Activated CD8-positive, alpha-beta memory T cell treated with anti-CD3 and anti-CD28 coated beads for 48 hours (primary cell): ENCODE data around the gene GP1BB.

ENCODE experiments used
- DNase-seq, 3 experiments: peaks; one replicate each; pipeline ENCODE4 v3.0.0-alpha.2; 2020; ENCODE audit warnings: low read depth in 2 of 3, low spot score in 2 of 3

The GP1BB gene

GRCh38 chr22:19755145-19755710 is 31.9 kb downstream of the GP1BB start:
- DNase-seq = no peak

- no peak for DNase-seq
These were observed 32.5 kb downstream of the GP1BB start for GRCh38 chr22:19755722-19756287.

GRCh38 chr22:19756288-19757128 is 33.2 kb downstream of the GP1BB start:
- DNase-seq = peak in 1 of 3 experiments; percentile 27

- no peak for DNase-seq
These were observed 34.0 kb downstream of the GP1BB start for GRCh38 chr22:19757140-19757984.

GRCh38 chr22:19757985-19758895 is 34.9 kb downstream of the GP1BB start:
- no peak for DNase-seq

DNA sequence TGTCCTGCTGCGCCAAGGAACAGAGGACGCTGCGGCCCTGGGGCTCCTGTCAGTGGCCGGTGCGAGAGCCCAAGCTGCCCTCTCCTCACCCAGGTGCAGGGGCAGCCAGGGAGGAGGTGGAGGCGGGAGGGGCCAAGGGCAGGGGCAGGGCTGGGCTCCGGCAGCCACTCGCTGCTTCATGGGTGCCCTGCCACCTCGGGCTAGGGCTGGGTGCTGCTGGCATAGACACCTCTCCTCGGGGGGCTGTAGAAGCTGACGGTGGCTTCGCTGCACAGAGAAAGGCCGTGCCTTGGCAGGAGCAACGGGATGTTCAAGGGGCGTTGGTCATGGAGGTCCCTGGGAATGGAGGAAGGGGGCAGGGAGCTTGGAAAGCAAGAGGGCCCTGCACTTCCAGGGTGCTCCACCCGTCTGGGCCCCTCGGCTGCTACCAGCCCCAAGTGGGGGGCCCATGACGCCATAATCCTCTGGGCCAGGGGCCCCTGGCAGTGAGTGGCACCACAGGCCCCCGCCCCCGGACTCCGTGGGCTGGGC is 35.6 kb downstream of the GP1BB start:
- DNase-seq = no peak

GRCh38 chr22:19759427-19760057 is 36.2 kb downstream of the GP1BB start:
- DNase-seq = no peak

- DNase-seq = no peak
These were observed 37.0 kb downstream of the GP1BB start, which contains the start of gene TBX1 for GRCh38 chr22:19760058-19760950. TBX1 (plus strand) TSS chr22:19760778; CDS start chr22:19760844, 66 bp downstream.

GRCh38 chr22:19760951-19761724 is 37.8 kb downstream of the GP1BB start:
- no peak for DNase-seq

- no peak for DNase-seq
These were observed 38.6 kb downstream of the GP1BB start for GRCh38 chr22:19761725-19762567.

DNA sequence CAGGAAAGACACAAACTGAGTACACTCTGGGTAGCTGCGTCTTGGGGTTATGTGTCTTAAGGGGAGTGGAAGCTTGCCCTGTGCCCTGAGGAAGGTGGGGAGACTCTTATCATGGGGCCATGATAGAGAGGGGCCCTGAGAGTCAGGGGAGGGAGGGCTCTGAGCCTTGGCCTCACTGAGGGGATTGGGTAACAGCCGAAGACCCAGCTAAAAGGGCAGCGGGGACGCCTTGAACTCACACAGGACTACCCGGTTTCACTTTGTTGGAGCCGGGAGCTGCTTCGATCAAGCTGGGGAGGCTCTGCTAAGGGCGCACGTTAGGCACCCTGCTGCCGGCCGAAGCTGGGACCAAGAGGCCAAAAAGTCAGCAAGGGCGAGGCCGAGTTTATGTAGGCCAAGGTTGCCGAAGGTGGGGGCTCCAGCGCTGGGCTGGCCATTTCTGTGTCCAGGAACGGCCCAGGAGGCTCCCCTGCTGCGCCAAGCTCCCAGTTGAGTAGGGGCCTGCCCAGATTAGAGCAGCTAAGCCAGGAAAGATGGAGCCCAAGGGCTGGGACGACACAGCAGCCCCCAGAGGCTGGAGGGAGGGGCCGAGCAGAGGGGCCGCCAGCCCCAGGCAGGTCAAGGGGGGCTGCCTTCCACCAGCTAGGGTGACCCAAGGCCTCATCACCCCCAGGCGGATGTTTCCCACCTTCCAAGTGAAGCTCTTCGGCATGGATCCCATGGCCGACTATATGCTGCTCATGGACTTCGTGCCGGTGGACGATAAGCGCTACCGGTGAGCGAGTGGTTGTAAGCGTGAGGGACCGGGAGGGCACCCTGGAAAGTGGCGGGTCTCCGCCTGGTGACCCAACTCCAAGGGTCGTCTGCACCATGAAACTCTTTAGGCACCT is 39.5 kb downstream of the GP1BB start:
- DNase-seq = no peak

- DNase-seq = no peak
These were observed 40.3 kb downstream of the GP1BB start for GRCh38 chr22:19763458-19764298.

DNA sequence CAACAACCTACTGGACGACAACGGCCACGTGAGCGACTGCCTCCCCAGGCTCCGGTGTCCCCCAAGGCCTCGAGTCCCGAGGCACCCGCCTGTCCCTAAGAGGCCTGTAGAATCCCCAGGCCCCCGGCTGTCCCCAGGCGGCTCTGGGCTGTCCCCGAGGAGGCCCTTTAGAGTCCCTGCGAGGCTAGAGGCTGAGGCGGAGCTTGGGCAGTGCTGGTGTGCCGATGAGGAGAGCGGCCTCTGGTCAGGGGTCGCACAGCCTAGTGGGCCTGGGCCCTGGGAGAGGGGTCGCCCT is 40.9 kb downstream of the GP1BB start:
- no peak for DNase-seq

DNA sequence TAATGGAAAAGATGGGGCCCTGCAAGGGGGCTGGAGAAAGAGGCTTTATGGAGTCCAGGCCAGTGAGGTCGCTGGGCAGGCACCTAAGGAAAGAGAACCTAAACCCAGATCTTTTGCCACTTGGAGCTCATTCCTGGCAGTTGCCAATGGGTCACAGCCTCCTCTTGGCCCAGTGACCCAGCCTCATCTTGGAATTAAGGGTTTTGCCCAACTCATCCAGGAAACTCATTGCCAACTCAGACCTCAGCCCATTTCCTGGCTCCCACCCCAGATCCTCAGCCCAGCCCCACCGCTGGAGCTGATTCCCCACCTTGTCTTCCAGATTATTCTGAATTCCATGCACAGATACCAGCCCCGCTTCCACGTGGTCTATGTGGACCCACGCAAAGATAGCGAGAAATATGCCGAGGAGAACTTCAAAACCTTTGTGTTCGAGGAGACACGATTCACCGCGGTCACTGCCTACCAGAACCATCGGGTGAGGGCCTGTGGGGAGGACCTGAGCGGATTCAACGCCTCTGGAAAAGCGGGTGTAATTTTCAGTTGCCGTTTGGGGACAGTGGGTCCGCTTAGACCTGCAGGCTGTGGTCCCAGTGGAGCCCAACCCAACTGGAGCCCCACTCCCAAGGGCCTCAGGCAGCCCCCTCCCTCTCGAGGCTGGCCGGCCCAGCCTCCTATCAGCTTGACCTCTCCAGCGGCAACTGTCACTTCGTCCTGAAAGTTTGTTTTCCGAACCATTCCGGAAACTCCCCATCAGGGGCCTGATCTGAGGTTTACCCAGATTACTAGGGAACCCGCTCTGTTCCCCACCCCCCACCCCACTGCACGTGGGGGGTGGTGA is 41.5 kb downstream of the GP1BB start:
- no peak for DNase-seq
